ENCODE measurements around the gene NME2.
A peak's percentile ranks its signal among the peaks of the same experiment; 100 is the strongest.

The NME2 gene

GRCh38 chr17:51197754-51198153 is 31.5 kb downstream of the NME2 start:
- H3K4me3 ChIP-seq (ENCODE audit: insufficient read depth, low read depth, low read length, poor library complexity, severe bottlenecking), result no peak overlapping the region
- H3K9me3 ChIP-seq (ENCODE audit: control insufficient read depth, low read length), result no peaks in the 10 kb centered on the region
- H3K36me3 ChIP-seq (ENCODE audit: control insufficient read depth, insufficient read depth, low read length), result peaks cover 38% of the 10 kb centered on the region

GRCh38 chr17:51200295-51200694 is 34.1 kb downstream of the NME2 start:
- H3K4me3 ChIP-seq (ENCODE audit: insufficient read depth, low read depth, low read length, poor library complexity, severe bottlenecking), result no peak overlapping the region
- H3K27me3 ChIP-seq (replicated peaks; ENCODE audit: control insufficient read depth, insufficient read depth, low read length, poor library complexity, severe bottlenecking), result no peaks in the 10 kb centered on the region
- H3K4me1 ChIP-seq (ENCODE audit: control insufficient read depth, insufficient read depth, low read length, poor library complexity, severe bottlenecking), result peaks cover 10% of the 10 kb centered on the region
- no peak overlapping the region for H3K27ac ChIP-seq (ENCODE audit: insufficient read depth, low read length, poor library complexity, severe bottlenecking)
- peak in 2 of 3 donors; percentile 5 to 6 for DNase-seq
- H3K9me3 ChIP-seq (ENCODE audit: control insufficient read depth, low read length), result no peaks in the 10 kb centered on the region
- peaks cover 34% of the 10 kb centered on the region for H3K36me3 ChIP-seq (ENCODE audit: control insufficient read depth, insufficient read depth, low read length)

More at GRCh38 chr17:51197754-51198153, 31.5 kb downstream of the NME2 start:
- no peak overlapping the region for H3K27ac ChIP-seq (ENCODE audit: insufficient read depth, low read length, poor library complexity, severe bottlenecking)
- peaks cover 10% of the 10 kb centered on the region for H3K4me1 ChIP-seq (ENCODE audit: control insufficient read depth, insufficient read depth, low read length, poor library complexity, severe bottlenecking)
- no peak for DNase-seq
- H3K27me3 ChIP-seq (replicated peaks; ENCODE audit: control insufficient read depth, insufficient read depth, low read length, poor library complexity, severe bottlenecking), result no peaks in the 10 kb centered on the region

- H3K27ac ChIP-seq (ENCODE audit: insufficient read depth, low read length, poor library complexity, severe bottlenecking), result no peak overlapping the region
- H3K9me3 ChIP-seq (ENCODE audit: control insufficient read depth, low read length), result no peaks in the 10 kb centered on the region
- no peak for DNase-seq
- H3K4me3 ChIP-seq (ENCODE audit: insufficient read depth, low read depth, low read length, poor library complexity, severe bottlenecking), result no peak overlapping the region
- peaks cover 30% of the 10 kb centered on the region for H3K36me3 ChIP-seq (ENCODE audit: control insufficient read depth, insufficient read depth, low read length)
- peaks cover 10% of the 10 kb centered on the region for H3K4me1 ChIP-seq (ENCODE audit: control insufficient read depth, insufficient read depth, low read length, poor library complexity, severe bottlenecking)
- no peaks in the 10 kb centered on the region for H3K27me3 ChIP-seq (replicated peaks; ENCODE audit: control insufficient read depth, insufficient read depth, low read length, poor library complexity, severe bottlenecking)
Measured at GRCh38 chr17:51200846-51201245, 34.6 kb downstream of the NME2 start.

- peaks cover 43% of the 10 kb centered on the region for H3K36me3 ChIP-seq (ENCODE audit: control insufficient read depth, insufficient read depth, low read length)
- H3K4me1 ChIP-seq (ENCODE audit: control insufficient read depth, insufficient read depth, low read length, poor library complexity, severe bottlenecking), result peaks cover 10% of the 10 kb centered on the region
- no peak for DNase-seq
- H3K27ac ChIP-seq (ENCODE audit: insufficient read depth, low read length, poor library complexity, severe bottlenecking), result no peak overlapping the region
- no peaks in the 10 kb centered on the region for H3K9me3 ChIP-seq (ENCODE audit: control insufficient read depth, low read length)
- H3K27me3 ChIP-seq (replicated peaks; ENCODE audit: control insufficient read depth, insufficient read depth, low read length, poor library complexity, severe bottlenecking), result no peaks in the 10 kb centered on the region
- no peak overlapping the region for H3K4me3 ChIP-seq (ENCODE audit: insufficient read depth, low read depth, low read length, poor library complexity, severe bottlenecking)
Measured at GRCh38 chr17:51203838-51204237, 37.6 kb downstream of the NME2 start.

- H3K27ac ChIP-seq (ENCODE audit: insufficient read depth, low read length, poor library complexity, severe bottlenecking), result no peak overlapping the region
- no peaks in the 10 kb centered on the region for H3K27me3 ChIP-seq (replicated peaks; ENCODE audit: control insufficient read depth, insufficient read depth, low read length, poor library complexity, severe bottlenecking)
- no peak for DNase-seq
- no peak overlapping the region for H3K4me3 ChIP-seq (ENCODE audit: insufficient read depth, low read depth, low read length, poor library complexity, severe bottlenecking)
- peaks cover 38% of the 10 kb centered on the region for H3K36me3 ChIP-seq (ENCODE audit: control insufficient read depth, insufficient read depth, low read length)
- H3K4me1 ChIP-seq (ENCODE audit: control insufficient read depth, insufficient read depth, low read length, poor library complexity, severe bottlenecking), result no peaks in the 10 kb centered on the region
- no peaks in the 10 kb centered on the region for H3K9me3 ChIP-seq (ENCODE audit: control insufficient read depth, low read length)
Measured at GRCh38 chr17:51214920-51215319, 48.7 kb downstream of the NME2 start.

GRCh38 chr17:51217946-51218345 is 51.7 kb downstream of the NME2 start:
- Histone ChIP-seq H3K36me3 (ENCODE audit: control insufficient read depth, insufficient read depth, low read length) (peaks cover 46% of the 10 kb centered on the region), H3K4me1 (ENCODE audit: control insufficient read depth, insufficient read depth, low read length, poor library complexity, severe bottlenecking) (no peaks in the 10 kb centered on the region), H3K9me3 (ENCODE audit: control insufficient read depth, low read length) (no peaks in the 10 kb centered on the region), H3K27me3 (replicated peaks; ENCODE audit: control insufficient read depth, insufficient read depth, low read length, poor library complexity, severe bottlenecking) (no peaks in the 10 kb centered on the region), H3K4me3 (ENCODE audit: insufficient read depth, low read depth, low read length, poor library complexity, severe bottlenecking) (no peak overlapping the region), H3K27ac (ENCODE audit: insufficient read depth, low read length, poor library complexity, severe bottlenecking) (no peak overlapping the region)
- DNase-seq, result no peak

GRCh38 chr17:51221322-51221721 is 55.1 kb downstream of the NME2 start:
- no peak for DNase-seq
- Histone ChIP-seq H3K27ac (ENCODE audit: insufficient read depth, low read length, poor library complexity, severe bottlenecking) (no peak overlapping the region), H3K9me3 (ENCODE audit: control insufficient read depth, low read length) (no peaks in the 10 kb centered on the region), H3K4me3 (ENCODE audit: insufficient read depth, low read depth, low read length, poor library complexity, severe bottlenecking) (no peak overlapping the region), H3K36me3 (ENCODE audit: control insufficient read depth, insufficient read depth, low read length) (peaks cover 44% of the 10 kb centered on the region), H3K27me3 (replicated peaks; ENCODE audit: control insufficient read depth, insufficient read depth, low read length, poor library complexity, severe bottlenecking) (no peaks in the 10 kb centered on the region), H3K4me1 (ENCODE audit: control insufficient read depth, insufficient read depth, low read length, poor library complexity, severe bottlenecking) (no peaks in the 10 kb centered on the region)
